ENCODE measurements around the gene EVX2. TPM values are rescaled to one million over a fixed set of nuclear protein-coding genes. Genes with fewer than 3 reads are reported as not detected.

EVX2 gene
- total and polyA plus RNA-seq, 2 of the 4 experiments (the other 2 are of a cell fraction): not detected

GRCh38 chr2:176085861-176086771 lies 2.4 kb upstream of the EVX2 start:
- ATAC-seq (ENCODE audit: low read depth) (0 out of 2 replicates have a peak, but pooled peaks have one; percentile 13), DNase-seq (peak; percentile 34)
- no peak overlapping the region for H2BK20ac ChIP-seq (ENCODE audit: low read depth, low read length)
- CTCF ChIA-PET: interaction anchor here (1.0 kb wide), 1 partner anchor 396 kb away, joined by 8 read pairs; no protein-coding TSS in a partner anchor
- no peak overlapping the region for H2BK120ac ChIP-seq (ENCODE audit: low read depth, low read length)
- BruUV-seq (replicated peaks): no TSS peak
- no peak overlapping the region for H3K9ac ChIP-seq (ENCODE audit: low read depth, low read length)
- 0% methylated on average over 8 of the region's 46 CpGs; no CpG with 5 or more reads in 1 of the 2 experiments for WGBS, 2 experiments (ENCODE audit: extremely low coverage in 2 of 2, insufficient read length in 1 of 2)
- H4K8ac ChIP-seq (ENCODE audit: low read depth in 2 of 2, low read length in 2 of 2): no peak overlapping the region
- no peak overlapping the region for H3K27ac ChIP-seq (ENCODE audit: insufficient read depth, low read length)
- H3K79me1 ChIP-seq (ENCODE audit: low read depth in 1 of 2, low read length in 2 of 2): no peaks in the 10 kb centered on the region
- TF ChIP-seq CTCF (conservative IDR thresholded peaks at IDR 0.05; ENCODE audit: low read depth, low read length) (peak; percentile 60), FOS (IDR thresholded peaks at IDR 0.05; ENCODE audit: low read depth, low read length) (no peak), RAD21 (IDR thresholded peaks at IDR 0.05; ENCODE audit: low read length) (peak; percentile 71), MXI1 (IDR thresholded peaks at IDR 0.05; ENCODE audit: borderline replicate concordance, low read depth, low read length) (no peak), SMC3 (IDR thresholded peaks at IDR 0.05; ENCODE audit: low read depth, low read length) (peak; percentile 46), RCOR1 (IDR thresholded peaks at IDR 0.05; ENCODE audit: insufficient replicate concordance, low read length) (no peak)
- intact Hi-C loops (cut with micrococcal nuclease) (loop anchor here (2.0 kb wide), 1 partner anchor 777 kb away; no protein-coding TSS in a partner anchor), in situ Hi-C loops (cut with MboI; ENCODE audit: low sequenced_read_pairs) (loop anchor here (25.0 kb wide), 2 partner anchors 1049 to 1349 kb away; no protein-coding TSS in a partner anchor), dilution Hi-C loops (cut with HindIII; ENCODE audit: low sequenced_read_pairs, unreplicated experiment) (no loop called here)
- 0 out of 2 replicates have a peak, but pooled peaks cover under 1% of the 10 kb centered on the region for H4K20me1 ChIP-seq (ENCODE audit: insufficient read depth, low read length)
- no peak overlapping the region for H4K5ac ChIP-seq (ENCODE audit: low read depth, low read length)
- no peak overlapping the region for H3K4ac ChIP-seq (ENCODE audit: low read depth, low read length)
- H3K4me2 ChIP-seq (ENCODE audit: low read depth, low read length): no peak overlapping the region
- H2AK5ac ChIP-seq (ENCODE audit: low read depth, low read length): no peak overlapping the region
- no peak overlapping the region for H2BK5ac ChIP-seq (ENCODE audit: low read depth, low read length, poor library complexity, severe bottlenecking)
- no peaks in the 10 kb centered on the region for H3K4me1 ChIP-seq (ENCODE audit: control insufficient read depth, insufficient read depth, low read length)
- no peak overlapping the region for H3K56ac ChIP-seq (ENCODE audit: extremely low read depth, insufficient read depth, low read length)
- H3K9me1 ChIP-seq (ENCODE audit: insufficient read depth, low read length): no peaks in the 10 kb centered on the region
- POLR2A ChIA-PET (ENCODE audit: unreplicated experiment): no interaction called here
- H3K4me3 ChIP-seq (ENCODE audit: insufficient read depth, low read depth, low read length): no peak overlapping the region
- no peak overlapping the region for H2AK9ac ChIP-seq (replicated peaks; ENCODE audit: low read depth, low read length, poor library complexity)
- H3K9me3 ChIP-seq (ENCODE audit: control insufficient read depth, insufficient read depth, low read length): peaks cover 19% of the 10 kb centered on the region
- H3K36me3 ChIP-seq (ENCODE audit: control insufficient read depth, insufficient read depth, low read length): no peaks in the 10 kb centered on the region
- no peak overlapping the region for H4K91ac ChIP-seq (ENCODE audit: insufficient read depth, low read depth, low read length)
- H2AFZ ChIP-seq (replicated peaks; ENCODE audit: low read length, poor library complexity): no peak overlapping the region
- no peak overlapping the region for H2BK15ac ChIP-seq (ENCODE audit: low read depth, low read length)
- no peak overlapping the region for H3K23ac ChIP-seq (ENCODE audit: low read depth, low read length)
- H3K27me3 ChIP-seq (ENCODE audit: control insufficient read depth, insufficient read depth, low read length): peaks cover 89% of the 10 kb centered on the region
- H3K18ac ChIP-seq (ENCODE audit: low read depth, low read length): no peak overlapping the region
- H3K14ac ChIP-seq (replicated peaks; ENCODE audit: low read depth, low read length): no peak overlapping the region

Data from IMR-90 (cell line).